Prostate gland (tissue), 2 donors: ENCODE data around the gene NAALADL2.

ENCODE experiments used
- POLR2A ChIP-seq: fragments of 450-650 bp; IDR thresholded peaks from one replicate; pipeline ENCODE4 v1.6.1; 2016; ENCODE audit warnings: antibody characterized with exemption, mild to moderate bottlenecking
- POLR2AphosphoS5 ChIP-seq: sonication (generic); formaldehyde crosslinking; IDR thresholded peaks from one replicate; pipeline ENCODE4 v1.6.1; 2017; ENCODE audit warnings: antibody characterized with exemption
- TF ChIP-seq, protein P1 (sequence below), 4 experiments: fragments of 200-600 bp in 2 of 4; fragments of 450-650 bp in 2 of 4; sonication (generic) in 2 of 4; IDR thresholded peaks; 1 replicate in 3 of 4; 2 replicates in 1 of 4; pipeline ENCODE4 v1.5.1; 2016 to 2019; ENCODE audit warnings: antibody characterized with exemption in 4 of 4, mild to moderate bottlenecking in 2 of 4, moderate library complexity in 2 of 4

- TF ChIP-seq, protein P1, sequence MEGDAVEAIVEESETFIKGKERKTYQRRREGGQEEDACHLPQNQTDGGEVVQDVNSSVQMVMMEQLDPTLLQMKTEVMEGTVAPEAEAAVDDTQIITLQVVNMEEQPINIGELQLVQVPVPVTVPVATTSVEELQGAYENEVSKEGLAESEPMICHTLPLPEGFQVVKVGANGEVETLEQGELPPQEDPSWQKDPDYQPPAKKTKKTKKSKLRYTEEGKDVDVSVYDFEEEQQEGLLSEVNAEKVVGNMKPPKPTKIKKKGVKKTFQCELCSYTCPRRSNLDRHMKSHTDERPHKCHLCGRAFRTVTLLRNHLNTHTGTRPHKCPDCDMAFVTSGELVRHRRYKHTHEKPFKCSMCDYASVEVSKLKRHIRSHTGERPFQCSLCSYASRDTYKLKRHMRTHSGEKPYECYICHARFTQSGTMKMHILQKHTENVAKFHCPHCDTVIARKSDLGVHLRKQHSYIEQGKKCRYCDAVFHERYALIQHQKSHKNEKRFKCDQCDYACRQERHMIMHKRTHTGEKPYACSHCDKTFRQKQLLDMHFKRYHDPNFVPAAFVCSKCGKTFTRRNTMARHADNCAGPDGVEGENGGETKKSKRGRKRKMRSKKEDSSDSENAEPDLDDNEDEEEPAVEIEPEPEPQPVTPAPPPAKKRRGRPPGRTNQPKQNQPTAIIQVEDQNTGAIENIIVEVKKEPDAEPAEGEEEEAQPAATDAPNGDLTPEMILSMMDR (IDR thresholded peaks at IDR 0.05) = no peak
- TF ChIP-seq POLR2A (no peak), POLR2AphosphoS5 (no peak)
These were observed 758.1 kb downstream of the NAALADL2 start for GRCh38 chr3:175617247-175617646.
